PC-3 (cell line): ENCODE results near the gene PACSIN1.

Experiments used
- CTCF ChIP-seq: fragments of 300-600 bp; sonication (generic); conservative IDR thresholded peaks from 2 replicates; pipeline ENCODE4 v1.5.1; 2017; ENCODE audit warnings: antibody characterized with exemption, low read depth, mild to moderate bottlenecking, low read length
- EZH2 ChIP-seq: fragments of 300-600 bp; sonication (generic); IDR thresholded peaks from one replicate; pipeline ENCODE4 v1.6.1; 2017; ENCODE audit warnings: antibody characterized with exemption, mild to moderate bottlenecking, low read length; ENCODE audit not compliant: unreplicated experiment

- no peak for TF ChIP-seq CTCF
- no peak for TF ChIP-seq EZH2
Measured at GRCh38 chr6:34423254-34423653, 42.6 kb upstream of the PACSIN1 start.
